Neuronal stem cell (in vitro differentiated cells): ENCODE measurements around the gene ELAVL3.

ENCODE experiments used
- DNase-seq: peaks from one replicate; pipeline ENCODE4 v3.0.0-alpha.2; 2013; ENCODE audit warnings: low spot score
- H2AFZ ChIP-seq: one replicate; pipeline ENCODE4 v1.6.1; 2013; ENCODE audit warnings: mild to moderate bottlenecking, low read length, inconsistent platforms
- H2AK5ac ChIP-seq: 2 replicates; pipeline ENCODE4 v1.6.1; 2013; ENCODE audit warnings: low read depth, mild to moderate bottlenecking, inconsistent platforms, low read length, moderate library complexity, mixed read lengths
- H2BK120ac ChIP-seq: 2 replicates; pipeline ENCODE4 v1.6.1; 2013; ENCODE audit warnings: low read depth, mild to moderate bottlenecking, inconsistent platforms, low read length, moderate library complexity, mixed read lengths
- H2BK12ac ChIP-seq: one replicate; pipeline ENCODE4 v1.6.1; 2013; ENCODE audit warnings: low read length, inconsistent platforms
- H2BK15ac ChIP-seq: 2 replicates; pipeline ENCODE4 v1.6.1; 2013; ENCODE audit warnings: mild to moderate bottlenecking, low read length, inconsistent platforms, mixed read lengths
- H2BK5ac ChIP-seq: one replicate; pipeline ENCODE4 v1.6.1; 2013; ENCODE audit warnings: inconsistent platforms, mild to moderate bottlenecking, low read length, moderate library complexity
- H3K14ac ChIP-seq: one replicate; pipeline ENCODE4 v1.6.1; 2013; ENCODE audit warnings: low read length, inconsistent platforms
- H3K18ac ChIP-seq: 2 replicates; pipeline ENCODE4 v1.6.1; 2013; ENCODE audit warnings: low read length, inconsistent platforms
- H3K23ac ChIP-seq: 2 replicates; pipeline ENCODE4 v1.6.1; 2013; ENCODE audit warnings: low read depth, mild to moderate bottlenecking, mixed read lengths, low read length, inconsistent platforms; ENCODE audit not compliant: poor library complexity
- H3K27ac ChIP-seq: replicated peaks from 3 replicates; pipeline ENCODE4 v1.5.1; 2013; ENCODE audit warnings: low read length, inconsistent platforms
- H3K27me3 ChIP-seq, 3 experiments: 2 replicates each; pipeline ENCODE4 v1.6.1; 2013; ENCODE audit warnings: low read length in 3 of 3, mild to moderate bottlenecking in 2 of 3, inconsistent platforms in 1 of 3, low read depth in 1 of 3, mixed read lengths in 1 of 3, moderate library complexity in 1 of 3; ENCODE audit not compliant: control insufficient read depth in 3 of 3, insufficient read depth in 3 of 3
- H3K36me3 ChIP-seq, 2 donors: replicated peaks in 1 of 2; 2 replicates each; pipeline ENCODE4 v1.6.1; 2013; ENCODE audit warnings: low read length in 2 of 2; ENCODE audit not compliant: control insufficient read depth in 2 of 2, insufficient read depth in 2 of 2
- H3K4ac ChIP-seq: 2 replicates; pipeline ENCODE4 v1.6.1; 2013; ENCODE audit warnings: inconsistent platforms, mild to moderate bottlenecking, low read length, moderate library complexity
- H3K4me1 ChIP-seq, 2 donors: 1 replicate in 1 of 2; 2 replicates in 1 of 2; pipeline ENCODE4 v1.6.1; 2013; ENCODE audit warnings: low read length in 2 of 2, low read depth in 1 of 2; ENCODE audit not compliant: control insufficient read depth in 2 of 2, insufficient read depth in 1 of 2
- H3K4me2 ChIP-seq: one replicate; pipeline ENCODE4 v1.6.1; 2013; ENCODE audit warnings: mild to moderate bottlenecking, low read length, inconsistent platforms; ENCODE audit not compliant: insufficient read depth, poor library complexity, severe bottlenecking
- H3K4me3 ChIP-seq, 2 donors: 2 replicates each; pipeline ENCODE4 v1.5.1; 2013; ENCODE audit warnings: low read length in 2 of 2, mild to moderate bottlenecking in 2 of 2, inconsistent platforms in 1 of 2, moderate library complexity in 1 of 2
- H3K79me1 ChIP-seq: one replicate; pipeline ENCODE4 v1.6.1; 2013; ENCODE audit warnings: low read depth, mild to moderate bottlenecking, inconsistent platforms, low read length, moderate library complexity
- H3K9ac ChIP-seq: one replicate; pipeline ENCODE4 v1.6.1; 2013; ENCODE audit warnings: mild to moderate bottlenecking, low read depth, low read length, inconsistent platforms; ENCODE audit not compliant: poor library complexity
- H3K9me3 ChIP-seq, 2 donors: replicated peaks in 1 of 2; 2 replicates each; pipeline versions ENCODE3 to v1.6.1; 2013; ENCODE audit warnings: low read length in 2 of 2, mild to moderate bottlenecking in 2 of 2, inconsistent platforms in 1 of 2, low read depth in 1 of 2, mixed read lengths in 1 of 2, moderate library complexity in 1 of 2; ENCODE audit not compliant: control insufficient read depth in 2 of 2, insufficient read depth in 1 of 2
- H4K8ac ChIP-seq: one replicate; pipeline ENCODE4 v1.6.1; 2013; ENCODE audit warnings: low read depth, mild to moderate bottlenecking, inconsistent platforms, low read length, moderate library complexity
- H4K91ac ChIP-seq: one replicate; pipeline ENCODE4 v1.6.1; 2013; ENCODE audit warnings: low read length, low read depth, mild to moderate bottlenecking, inconsistent platforms; ENCODE audit not compliant: poor library complexity
- WGBS, 2 donors: extraction: QIAGEN DNeasy Blood & Tissue Kit; methylation state at CpG; one replicate each; pipeline ENCODE4 v1.1.7; 2013; ENCODE audit warnings: missing lambda C conversion rate in 2 of 2, mixed read lengths in 1 of 2; ENCODE audit not compliant: insufficient read length in 2 of 2, insufficient replicate concordance in 1 of 2; ENCODE audit errors: extremely low coverage in 2 of 2; 5-methylcytosine and 5-hydroxymethylcytosine counted together

Gene ELAVL3

GRCh38 chr19:11513946-11514345 lies 33.1 kb upstream of the ELAVL3 start:
- Histone ChIP-seq H3K36me3 (peaks cover 8 to 30% of the 10 kb centered on the region in 2 donors), H2BK120ac (no peak overlapping the region), H4K8ac (no peak overlapping the region), H3K79me1 (no peaks in the 10 kb centered on the region), H3K4ac (no peak overlapping the region), H2BK15ac (no peak overlapping the region), H3K18ac (no peak overlapping the region), H3K4me1 (no peaks in the 10 kb centered on the region), H2BK5ac (no peak overlapping the region), H4K91ac (no peak overlapping the region), H2AK5ac (no peak overlapping the region), H3K27me3 (no peaks in the 10 kb centered on the region), H3K4me2 (no peak overlapping the region), H3K23ac (no peak overlapping the region), H3K14ac (no peak overlapping the region), H3K4me3 (no peak overlapping the region), H3K27ac (no peak overlapping the region), H2AFZ (no peak overlapping the region), H2BK12ac (peak overlapping the region; percentile 22), H3K9ac (peak overlapping the region; percentile 4), H3K9me3 (no peaks in the 10 kb centered on the region)
- no CpG with 5 or more reads among the region's 20 CpGs for WGBS, 2 donors
- DNase-seq = no peak

DNA sequence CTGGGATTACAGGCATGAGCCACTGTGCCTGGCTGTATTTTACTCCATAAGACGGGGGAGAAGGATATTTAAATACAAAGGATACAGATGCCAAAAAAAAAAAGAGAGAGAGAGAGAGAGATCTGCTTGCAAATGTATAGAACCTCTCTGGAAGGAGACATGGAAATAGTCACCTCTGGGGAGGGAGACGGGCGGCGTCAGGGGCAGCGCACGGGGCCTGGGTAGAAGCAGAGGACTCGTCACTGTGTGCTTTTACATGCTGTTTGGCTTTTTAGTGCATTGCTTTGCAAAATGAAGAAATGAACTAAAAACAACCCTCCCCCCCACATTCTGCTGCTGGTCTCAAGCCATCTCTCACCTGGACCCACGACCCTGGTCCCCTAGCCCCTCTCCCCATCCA lies 29.6 kb upstream of the ELAVL3 start:
- Histone ChIP-seq H3K79me1 (no peaks in the 10 kb centered on the region), H3K9ac (no peak overlapping the region), H3K14ac (no peak overlapping the region), H3K18ac (no peak overlapping the region), H2AK5ac (no peak overlapping the region), H2BK15ac (no peak overlapping the region), H2AFZ (no peak overlapping the region), H3K27ac (no peak overlapping the region), H3K4me3 (no peak overlapping the region), H4K91ac (no peak overlapping the region), H3K4me2 (no peak overlapping the region), H3K9me3 (no peaks in the 10 kb centered on the region), H3K23ac (no peak overlapping the region), H3K4me1 (peaks cover 5 to 6% of the 10 kb centered on the region in 2 donors), H3K27me3 (no peaks in the 10 kb centered on the region), H3K36me3 (peaks cover 11 to 24% of the 10 kb centered on the region in 2 donors), H2BK120ac (no peak overlapping the region), H2BK5ac (no peak overlapping the region), H3K4ac (no peak overlapping the region), H4K8ac (no peak overlapping the region), H2BK12ac (no peak overlapping the region)
- WGBS, 2 donors = no CpG with 5 or more reads among the region's 8 CpGs
- no peak for DNase-seq

GRCh38 chr19:11507370-11508078 lies 26.7 kb upstream of the ELAVL3 start:
- no peak for DNase-seq
- Histone ChIP-seq H3K4me3 (peak overlapping the region in 1 of 2 donors; percentile 53), H3K4me1 (peaks cover 9 to 10% of the 10 kb centered on the region in 2 donors), H3K36me3 (peaks cover 5 to 15% of the 10 kb centered on the region in 2 donors), H3K27me3 (no peaks in the 10 kb centered on the region), H2BK120ac (no peak overlapping the region), H3K18ac (no peak overlapping the region), H3K9me3 (no peaks in the 10 kb centered on the region), H3K4me2 (no peak overlapping the region), H4K8ac (no peak overlapping the region), H4K91ac (no peak overlapping the region), H3K79me1 (no peaks in the 10 kb centered on the region), H2BK15ac (no peak overlapping the region), H3K23ac (peak overlapping the region; percentile 2), H3K14ac (no peak overlapping the region), H2BK12ac (no peak overlapping the region), H2BK5ac (no peak overlapping the region), H3K27ac (no peak overlapping the region), H2AFZ (no peak overlapping the region), H3K9ac (no peak overlapping the region), H3K4ac (no peak overlapping the region), H2AK5ac (no peak overlapping the region)
- WGBS, 2 donors = no CpG with 5 or more reads among the region's 18 CpGs

DNA sequence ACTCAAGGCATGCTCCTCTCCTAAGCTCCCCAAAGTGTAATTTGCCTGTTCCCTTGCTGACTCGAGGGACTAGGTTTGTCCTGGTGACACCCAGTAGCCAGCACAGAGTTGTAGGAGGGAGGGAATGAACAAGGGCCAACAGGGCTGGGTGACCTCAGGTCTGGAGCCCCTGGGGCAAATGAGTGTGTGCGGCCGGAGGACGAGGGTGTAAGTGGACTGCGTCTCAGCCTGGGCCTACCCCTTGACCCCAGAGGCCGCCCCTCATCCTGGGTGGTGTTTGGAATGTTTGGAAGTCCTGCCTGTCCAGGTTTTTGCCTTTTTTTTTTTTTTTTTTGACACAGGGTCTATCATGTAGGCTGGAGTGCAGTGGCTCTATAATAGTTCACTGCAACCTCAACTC lies 26.1 kb upstream of the ELAVL3 start:
- Histone ChIP-seq H2BK5ac (no peak overlapping the region), H3K9ac (no peak overlapping the region), H2BK15ac (no peak overlapping the region), H2BK120ac (no peak overlapping the region), H2BK12ac (no peak overlapping the region), H2AK5ac (peak overlapping the region; percentile 61), H2AFZ (no peak overlapping the region), H3K4me1 (peaks cover 9 to 10% of the 10 kb centered on the region in 2 donors), H3K14ac (no peak overlapping the region), H3K36me3 (peaks cover 5 to 10% of the 10 kb centered on the region in 2 donors), H3K4me3 (no peak overlapping the region), H3K27me3 (no peaks in the 10 kb centered on the region), H3K27ac (no peak overlapping the region), H4K91ac (no peak overlapping the region), H3K4ac (no peak overlapping the region), H3K23ac (no peak overlapping the region), H3K79me1 (no peaks in the 10 kb centered on the region), H3K18ac (no peak overlapping the region), H3K4me2 (no peak overlapping the region), H3K9me3 (no peaks in the 10 kb centered on the region), H4K8ac (no peak overlapping the region)
- DNase-seq = no peak
- no CpG with 5 or more reads among the region's 6 CpGs for WGBS, 2 donors
